ENCODE measurements around the gene NT5M.

DNA sequence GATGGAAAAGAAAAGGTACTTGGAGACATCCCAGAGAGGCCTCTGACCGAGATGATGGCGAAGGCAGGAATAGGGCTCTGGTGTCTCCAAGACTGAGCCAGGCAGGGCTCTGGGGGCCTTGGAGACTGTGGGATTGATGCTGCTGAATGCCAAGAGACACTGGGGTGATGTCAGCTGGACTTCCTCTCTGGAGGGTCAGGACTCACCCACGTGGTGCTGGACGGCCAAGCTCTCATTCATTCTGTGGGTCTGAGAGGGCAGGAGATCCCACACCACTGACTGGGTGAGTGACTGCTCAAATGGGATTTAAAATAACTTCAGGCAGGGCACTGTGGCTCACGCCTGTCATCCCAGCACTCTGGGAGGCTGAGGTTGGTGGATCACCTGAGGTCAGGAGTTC, 64.8 kb downstream of the NT5M start:
- TF ChIP-seq POLR2AphosphoS5 (IDR thresholded peaks at IDR 0.05; ENCODE audit: insufficient read depth in 1 of 2, low read depth in 1 of 2) (no peak), CTCF (IDR thresholded peaks at IDR 0.05) (no peak), POLR2A (IDR thresholded peaks at IDR 0.05) (no peak)
